Measurements from ENCODE around the gene ABCB11.

GRCh38 chr2:168884975-168885374 lies 146.1 kb downstream of the ABCB11 start:
- TF ChIP-seq REST (IDR thresholded peaks at IDR 0.05; ENCODE audit: insufficient read depth in 1 of 2, low read depth in 2 of 2, low read length in 1 of 2) (no peak), CTCF (IDR thresholded peaks at IDR 0.05) (no peak), POLR2AphosphoS5 (IDR thresholded peaks at IDR 0.05; ENCODE audit: low read depth, low read length) (no peak)
